Transverse colon (tissue), 4 donors: ENCODE data around the gene ATP6V1F. TPM values are rescaled to one million over a fixed set of nuclear protein-coding genes. Genes with fewer than 3 reads are reported as not detected.

ENCODE experiments used
- DNase-seq: peaks from one replicate; pipeline ENCODE4 v3.0.0-alpha.2; 2019
- H3K27ac ChIP-seq, 4 donors: fragments of 200-600 bp; sonication (generic); 2 replicates each; pipeline ENCODE4 v1.5.1; 2016 to 2018; ENCODE audit warnings: inconsistent platforms in 4 of 4
- H3K27me3 ChIP-seq: fragments of 200-600 bp; sonication (generic); 2 replicates; pipeline ENCODE4 v1.5.1; 2017; ENCODE audit warnings: inconsistent platforms
- H3K36me3 ChIP-seq, 4 donors: fragments of 200-600 bp; sonication (generic); 2 replicates each; pipeline ENCODE4 v1.5.1; 2017 to 2019; ENCODE audit warnings: inconsistent platforms in 4 of 4
- H3K4me1 ChIP-seq, 4 donors: fragments of 200-600 bp; sonication (generic); 2 replicates each; pipeline ENCODE4 v1.5.1; 2017 to 2020; ENCODE audit warnings: inconsistent platforms in 4 of 4
- H3K4me3 ChIP-seq, 4 donors: fragments of 200-600 bp; sonication (generic); 1 replicate in 1 of 4; 2 replicates in 3 of 4; pipeline versions ENCODE4 v1.5.1 to v1.6.1; 2017 to 2019; ENCODE audit warnings: inconsistent platforms in 4 of 4
- H3K9me3 ChIP-seq, 2 donors: fragments of 200-600 bp; sonication (generic); 2 replicates each; pipeline ENCODE4 v1.5.1; 2017 to 2019; ENCODE audit warnings: inconsistent platforms in 2 of 2
- CTCF ChIP-seq, 5 experiments: fragments of 200-600 bp in 3 of 5; fragments of 450-650 bp in 2 of 5; sonication (generic) in 3 of 5; IDR thresholded peaks; 1 replicate in 2 of 5; 2 replicates in 3 of 5; pipeline ENCODE4 v1.5.1; 2016 to 2017; ENCODE audit warnings: antibody characterized with exemption in 5 of 5, inconsistent platforms in 3 of 5, mild to moderate bottlenecking in 2 of 5, moderate library complexity in 1 of 5
- EP300 ChIP-seq: sonication (generic); formaldehyde crosslinking; IDR thresholded peaks from one replicate; pipeline ENCODE4 v1.6.1; 2017; ENCODE audit warnings: antibody characterized with exemption, low read depth
- POLR2A ChIP-seq: fragments of 450-650 bp; IDR thresholded peaks from one replicate; pipeline ENCODE4 v1.6.1; 2016; ENCODE audit warnings: antibody characterized with exemption, mild to moderate bottlenecking, moderate library complexity
- POLR2AphosphoS5 ChIP-seq, 3 donors: sonication (generic); formaldehyde crosslinking; IDR thresholded peaks; one replicate each; pipeline ENCODE4 v1.6.1; 2016; ENCODE audit warnings: antibody characterized with exemption in 3 of 3
- WGBS, 2 donors: methylation state at CpG; one replicate each; pipeline ENCODE4 v1.1.5; 2018; ENCODE audit warnings: low coverage in 1 of 2; 5-methylcytosine and 5-hydroxymethylcytosine counted together
- in situ Hi-C, 4 donors: fragments of 200-750 bp; cut with MboI; loops; one replicate each; pipeline versions ENCODE4 v1.15.0 to v1.15.1; 2017; ENCODE audit warnings: low sequenced_read_pairs in 3 of 4, low pct_ligation_motif_present in 1 of 4, low pct_unique_long_range_greater_than_20kb in 1 of 4
- intact Hi-C: fragments of 100-400 bp; cut with DNase I; formaldehyde crosslinking; loops from one replicate; pipeline ENCODE4 v1.15.1; 2023; ENCODE audit warnings: low total_unique reads
- total RNA-seq, 4 donors: library from RNA; depleted of rRNA; stranded (reverse); fragments of >200 nt; gene quantifications; one replicate each; pipeline ENCODE4 v1.1.0, GENCODE V29; 2016

Gene ATP6V1F
- total RNA-seq, 4 donors from 2014 or later: 25.5 to 128 (median 63.2) TPM

DNA sequence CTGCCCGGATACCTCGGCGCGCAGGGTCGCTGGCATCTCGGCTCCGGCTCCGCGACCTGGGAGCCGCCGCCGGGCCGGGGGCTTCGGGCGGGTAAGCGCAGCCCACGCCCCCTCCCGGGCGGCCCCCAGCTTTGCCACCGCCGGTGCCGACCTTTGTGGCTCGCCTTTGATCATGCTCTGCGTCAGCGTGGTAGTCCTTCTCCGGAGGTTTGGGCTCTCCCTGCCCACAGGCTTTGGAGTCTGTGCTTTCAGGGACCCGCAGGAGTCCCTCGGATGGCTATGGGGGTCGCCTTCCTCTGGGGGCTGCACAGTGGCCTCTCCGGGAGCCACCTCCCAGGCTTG, 7.3 kb downstream of the ATP6V1F start:
- Histone ChIP-seq H3K36me3 (peaks cover 0 to 5% (median 0%) of the 10 kb centered on the region in 4 donors), H3K27me3 (no peaks in the 10 kb centered on the region), H3K27ac (peak overlapping the region in 3 of 4 donors; percentile 49 to 82 (median 63)), H3K4me3 (peak overlapping the region; percentile 45 to 78 (median 64)), H3K4me1 (peaks cover 8 to 30% (median 21%) of the 10 kb centered on the region in 4 donors), H3K9me3 (no peaks in the 10 kb centered on the region)
- TF ChIP-seq POLR2A (no peak), CTCF (IDR thresholded peaks at IDR 0.05) (no peak), EP300 (no peak), POLR2AphosphoS5 (IDR thresholded peaks at IDR 0.05) (no peak)
- intact Hi-C loops (loop anchor here (10.0 kb wide), 1 partner anchor 265 kb away; no protein-coding TSS in a partner anchor), in situ Hi-C loops (loop anchor here in 2 of 4 donors (25.0 kb wide), 2 partner anchors 92 to 258 kb away; no protein-coding TSS in a partner anchor)
- 5% methylated on average over 23 of the region's 30 CpGs; no CpG with 5 or more reads in 1 of the 2 donors for WGBS, 2 donors
- no peak for DNase-seq

DNA sequence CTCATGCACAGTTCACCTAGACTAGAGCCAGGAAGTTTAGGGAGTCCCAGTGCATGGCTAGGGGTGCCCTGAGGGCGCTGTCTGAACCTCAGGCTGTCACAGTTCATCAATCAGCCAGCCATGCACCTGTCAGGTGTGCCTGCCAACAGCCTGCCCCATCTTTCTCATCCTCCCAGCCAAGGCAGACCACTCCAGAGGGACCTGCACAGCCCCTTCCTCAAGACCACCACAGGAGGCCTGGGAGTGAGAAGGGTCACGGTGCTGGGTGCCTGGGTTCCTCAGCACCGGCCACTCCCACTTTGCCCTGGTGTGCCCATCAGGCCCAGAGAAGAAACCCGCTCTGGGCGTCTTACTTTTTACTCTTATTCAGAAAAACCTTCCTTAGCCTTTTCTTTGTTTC, 8.4 kb downstream of the ATP6V1F start:
- Histone ChIP-seq H3K27me3 (no peaks in the 10 kb centered on the region), H3K9me3 (no peaks in the 10 kb centered on the region), H3K4me3 (no peak overlapping the region), H3K27ac (no peak overlapping the region), H3K36me3 (no peaks in the 10 kb centered on the region), H3K4me1 (peaks cover 8 to 33% (median 22%) of the 10 kb centered on the region in 4 donors)
- DNase-seq: no peak
- 89 to 91% methylated on average over 4 to 5 of the region's 5 CpGs for WGBS, 2 donors
- intact Hi-C loops: loop anchor here (10.0 kb wide), 1 partner anchor 266 kb away; no protein-coding TSS in a partner anchor
- in situ Hi-C loops: loop anchor here in 2 of 4 donors (25.0 kb wide), 2 partner anchors 91 to 259 kb away; no protein-coding TSS in a partner anchor
- TF ChIP-seq CTCF (IDR thresholded peaks at IDR 0.05) (no peak), POLR2A (no peak), POLR2AphosphoS5 (IDR thresholded peaks at IDR 0.05) (no peak), EP300 (no peak)

DNA sequence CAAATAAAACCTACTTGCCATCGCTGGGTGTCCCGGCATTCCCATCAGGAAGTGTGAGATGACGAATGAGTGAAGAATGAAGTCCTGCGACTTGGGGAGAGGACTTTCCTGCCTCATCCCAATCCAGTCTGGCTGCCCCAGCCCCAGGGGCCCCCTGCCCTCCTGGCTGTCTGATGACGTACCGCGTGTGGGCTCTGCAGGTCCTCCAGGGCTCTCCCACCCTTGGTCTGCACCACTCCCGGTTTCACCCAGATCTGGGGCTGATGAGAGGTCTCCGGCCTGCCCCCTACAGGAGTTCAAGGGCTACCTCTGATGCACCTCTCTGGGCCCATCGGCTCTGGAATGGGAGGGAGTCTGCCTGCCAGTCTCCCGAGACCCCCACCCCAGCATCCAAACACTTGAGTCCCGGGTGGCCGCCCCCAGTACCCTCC, 9.8 kb downstream of the ATP6V1F start:
- Histone ChIP-seq H3K36me3 (no peaks in the 10 kb centered on the region), H3K27ac (no peak overlapping the region), H3K4me3 (no peak overlapping the region), H3K9me3 (no peaks in the 10 kb centered on the region), H3K27me3 (no peaks in the 10 kb centered on the region), H3K4me1 (peaks cover 8 to 40% (median 25%) of the 10 kb centered on the region in 4 donors)
- WGBS, 2 donors: 79% methylated on average over 13 of the region's 13 CpGs; no CpG with 5 or more reads in 1 of the 2 donors
- DNase-seq: no peak
- intact Hi-C loops (loop anchor here (10.0 kb wide), 1 partner anchor 268 kb away; no protein-coding TSS in a partner anchor), in situ Hi-C loops (loop anchor here in 2 of 4 donors (25.0 kb wide), 2 partner anchors 90 to 260 kb away; no protein-coding TSS in a partner anchor)
- TF ChIP-seq EP300 (no peak), CTCF (IDR thresholded peaks at IDR 0.05) (no peak), POLR2A (no peak), POLR2AphosphoS5 (IDR thresholded peaks at IDR 0.05) (no peak)

DNA sequence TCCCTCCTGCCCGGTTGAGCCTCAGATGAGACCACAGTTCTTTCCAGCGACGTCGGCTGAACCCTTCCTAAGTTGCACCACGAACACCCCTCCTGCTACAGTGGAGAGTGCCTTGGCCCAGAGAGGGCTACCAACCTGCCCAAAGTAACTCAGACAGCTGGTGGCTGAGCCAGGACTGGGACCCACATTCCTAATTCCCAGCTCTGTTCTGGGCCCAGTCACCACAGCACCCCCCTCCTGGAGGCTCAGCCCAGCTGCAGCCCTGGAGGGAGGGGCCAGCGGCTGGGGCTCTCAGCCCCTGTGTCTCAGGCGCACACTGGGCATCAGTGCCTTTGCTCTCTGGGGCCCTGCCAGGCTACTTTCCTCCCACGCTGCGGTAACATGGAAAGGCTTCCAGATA, 10.6 kb downstream of the ATP6V1F start:
- no peak for DNase-seq
- intact Hi-C loops (loop anchor here (10.0 kb wide), 1 partner anchor 268 kb away; no protein-coding TSS in a partner anchor), in situ Hi-C loops (loop anchor here in 2 of 4 donors (25.0 kb wide), 2 partner anchors 89 to 261 kb away; no protein-coding TSS in a partner anchor)
- no peaks in the 10 kb centered on the region for H3K36me3 ChIP-seq
- H3K9me3 ChIP-seq: no peaks in the 10 kb centered on the region
- H3K27ac ChIP-seq: no peak overlapping the region
- WGBS, 2 donors: 74% methylated on average over 9 of the region's 9 CpGs; no CpG with 5 or more reads in 1 of the 2 donors
- H3K4me3 ChIP-seq: no peak overlapping the region
- TF ChIP-seq CTCF (IDR thresholded peaks at IDR 0.05): no peak
- no peak for TF ChIP-seq EP300
- no peak for TF ChIP-seq POLR2AphosphoS5 (IDR thresholded peaks at IDR 0.05)
- TF ChIP-seq POLR2A: no peak
- H3K27me3 ChIP-seq: no peaks in the 10 kb centered on the region
- peaks cover 8 to 39% (median 25%) of the 10 kb centered on the region in 4 donors for H3K4me1 ChIP-seq
